HL-60 (cell line): ENCODE results near the gene SMAD1.

Experiments
- POLR2AphosphoS5 ChIP-seq: IDR thresholded peaks from 2 replicates; pipeline ENCODE4 v1.6.1; 2012; ENCODE audit warnings: low read depth
- TF ChIP-seq, protein P1 (sequence below): IDR thresholded peaks from one replicate; pipeline ENCODE4 v1.5.1; 2011; ENCODE audit warnings: low read length, control low read depth, inconsistent platforms; ENCODE audit not compliant: insufficient read depth

- TF ChIP-seq, protein P1, sequence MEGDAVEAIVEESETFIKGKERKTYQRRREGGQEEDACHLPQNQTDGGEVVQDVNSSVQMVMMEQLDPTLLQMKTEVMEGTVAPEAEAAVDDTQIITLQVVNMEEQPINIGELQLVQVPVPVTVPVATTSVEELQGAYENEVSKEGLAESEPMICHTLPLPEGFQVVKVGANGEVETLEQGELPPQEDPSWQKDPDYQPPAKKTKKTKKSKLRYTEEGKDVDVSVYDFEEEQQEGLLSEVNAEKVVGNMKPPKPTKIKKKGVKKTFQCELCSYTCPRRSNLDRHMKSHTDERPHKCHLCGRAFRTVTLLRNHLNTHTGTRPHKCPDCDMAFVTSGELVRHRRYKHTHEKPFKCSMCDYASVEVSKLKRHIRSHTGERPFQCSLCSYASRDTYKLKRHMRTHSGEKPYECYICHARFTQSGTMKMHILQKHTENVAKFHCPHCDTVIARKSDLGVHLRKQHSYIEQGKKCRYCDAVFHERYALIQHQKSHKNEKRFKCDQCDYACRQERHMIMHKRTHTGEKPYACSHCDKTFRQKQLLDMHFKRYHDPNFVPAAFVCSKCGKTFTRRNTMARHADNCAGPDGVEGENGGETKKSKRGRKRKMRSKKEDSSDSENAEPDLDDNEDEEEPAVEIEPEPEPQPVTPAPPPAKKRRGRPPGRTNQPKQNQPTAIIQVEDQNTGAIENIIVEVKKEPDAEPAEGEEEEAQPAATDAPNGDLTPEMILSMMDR, result no peak
- no peak for TF ChIP-seq POLR2AphosphoS5
Measured at GRCh38 chr4:145489556-145489955, 7.9 kb downstream of the SMAD1 start.
